Skeletal muscle cell (primary cell): ENCODE measurements around the gene MAD1L1.

ENCODE experiments used
- DNase-seq: peaks from one replicate; pipeline ENCODE4 v3.0.0-alpha.2; 2010; ENCODE audit warnings: low read depth
- H3K4me3 ChIP-seq: 2 replicates; pipeline ENCODE4 v1.5.1; 2011; ENCODE audit warnings: low read depth, mild to moderate bottlenecking, control low read depth, low read length, moderate library complexity

MAD1L1 gene

DNA sequence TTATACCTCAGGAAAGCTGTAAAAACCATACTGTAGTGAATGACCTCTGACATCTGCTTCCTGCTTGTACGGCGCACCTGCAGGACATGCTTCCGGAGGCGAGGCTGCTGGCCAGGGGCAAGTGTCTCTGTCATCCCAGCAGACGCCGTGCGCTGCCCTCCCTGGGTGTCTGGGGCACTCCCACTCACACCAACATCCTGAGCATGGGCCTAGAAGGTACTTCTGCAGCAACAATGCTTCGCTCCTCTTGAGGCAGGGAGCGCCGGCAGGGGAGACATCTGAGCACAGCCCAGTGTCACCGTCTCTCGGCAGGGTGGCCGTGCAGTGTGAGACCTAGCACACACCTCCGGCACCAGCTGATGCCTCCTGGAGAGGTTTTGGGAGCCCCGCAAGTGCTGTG is 269.2 kb downstream of the MAD1L1 start:
- no peak for DNase-seq

DNA sequence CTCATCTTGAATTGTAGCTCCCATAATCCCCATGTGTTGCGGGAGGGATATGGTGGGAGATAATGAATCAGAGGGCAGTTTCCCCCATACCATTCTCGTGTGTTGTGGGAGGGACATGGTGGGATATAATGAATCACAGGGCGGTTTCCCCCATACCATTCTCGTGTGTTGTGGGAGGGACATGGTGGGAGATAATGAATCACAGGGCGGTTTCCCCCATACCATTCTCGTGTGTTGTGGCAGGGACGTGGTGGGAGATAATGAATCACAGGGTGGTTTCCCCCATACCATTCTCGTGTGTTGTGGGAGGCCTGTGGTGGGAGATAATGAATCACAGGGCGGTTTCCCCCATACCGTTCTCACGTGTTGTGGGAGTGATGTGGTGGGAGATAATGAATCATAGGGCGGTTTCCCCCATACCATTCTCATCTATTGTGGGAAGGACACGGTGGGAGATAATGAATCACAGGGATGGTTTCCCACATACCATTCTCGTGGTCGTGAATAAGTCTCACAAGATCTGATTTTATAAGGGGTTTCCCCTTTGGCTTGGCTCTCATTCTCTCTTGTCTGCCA is 271.0 kb downstream of the MAD1L1 start:
- H3K4me3 ChIP-seq = no peak overlapping the region
- DNase-seq = peak; percentile 78

More for the DNA sequence above, 269.2 kb downstream of the MAD1L1 start:
- H3K4me3 ChIP-seq = no peak overlapping the region

- H3K4me3 ChIP-seq = no peak overlapping the region
- no peak for DNase-seq
Observed at GRCh38 chr7:1959305-1959704, 273.4 kb downstream of the MAD1L1 start.

DNA sequence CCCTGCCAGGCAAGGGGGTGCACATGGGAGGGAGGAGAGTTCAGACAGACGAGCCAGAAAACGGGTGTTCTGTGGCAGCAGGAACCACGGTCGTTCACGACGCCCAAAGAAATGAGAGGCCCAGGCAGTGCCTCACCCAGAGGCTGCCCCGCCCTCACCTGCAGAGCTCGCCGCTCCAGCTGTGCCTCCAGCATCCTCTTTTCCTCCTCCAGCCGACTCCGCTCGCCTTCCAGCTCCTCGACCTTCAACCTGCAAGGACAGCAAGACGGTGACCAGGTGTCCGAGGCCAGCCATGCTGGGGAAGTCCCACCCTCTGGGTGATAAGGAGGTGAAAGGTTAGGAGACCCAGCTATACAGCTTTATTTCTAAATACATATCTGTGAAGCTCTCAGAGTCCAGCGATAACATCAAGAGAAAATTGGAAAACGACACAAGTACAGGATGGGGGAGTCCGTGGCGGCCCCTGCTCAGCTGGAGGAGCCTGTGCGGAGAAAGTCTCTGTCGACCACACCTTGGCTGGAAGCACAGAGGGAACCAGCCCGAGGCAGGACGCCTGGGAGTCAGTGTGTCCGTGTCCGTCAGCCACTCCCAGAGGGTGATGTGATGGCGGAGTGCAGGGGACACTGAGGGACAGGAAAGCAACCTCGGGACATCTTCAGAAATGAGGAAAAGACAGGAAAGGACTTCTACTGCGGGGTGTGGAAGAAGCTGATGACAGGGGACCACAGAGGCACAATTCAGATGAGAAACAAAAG is 275.1 kb downstream of the MAD1L1 start:
- H3K4me3 ChIP-seq = no peak overlapping the region
- DNase-seq = no peak

- DNase-seq = no peak
- H3K4me3 ChIP-seq = no peak overlapping the region
Observed at GRCh38 chr7:1956611-1957470, 275.9 kb downstream of the MAD1L1 start.

DNA sequence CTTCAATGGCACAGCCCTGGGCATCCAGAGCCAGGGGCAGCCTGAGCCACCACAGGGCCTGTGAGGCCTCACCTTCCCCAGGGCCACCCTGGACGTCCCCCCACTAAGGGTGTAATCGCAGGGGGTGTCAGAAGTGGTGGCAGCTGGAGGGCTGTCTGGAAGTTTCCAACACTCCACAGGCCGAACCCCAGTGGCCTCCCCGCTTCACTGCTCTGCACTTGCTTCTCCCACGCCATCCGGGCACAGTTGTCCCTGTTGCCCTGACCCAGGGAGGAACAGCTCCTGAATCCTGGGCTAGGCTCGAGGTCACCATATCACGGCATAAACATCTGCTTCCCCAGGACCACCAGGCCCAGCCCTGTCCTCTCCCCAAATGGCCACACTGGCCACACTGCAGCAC is 276.6 kb downstream of the MAD1L1 start:
- H3K4me3 ChIP-seq = no peak overlapping the region
- no peak for DNase-seq

DNA sequence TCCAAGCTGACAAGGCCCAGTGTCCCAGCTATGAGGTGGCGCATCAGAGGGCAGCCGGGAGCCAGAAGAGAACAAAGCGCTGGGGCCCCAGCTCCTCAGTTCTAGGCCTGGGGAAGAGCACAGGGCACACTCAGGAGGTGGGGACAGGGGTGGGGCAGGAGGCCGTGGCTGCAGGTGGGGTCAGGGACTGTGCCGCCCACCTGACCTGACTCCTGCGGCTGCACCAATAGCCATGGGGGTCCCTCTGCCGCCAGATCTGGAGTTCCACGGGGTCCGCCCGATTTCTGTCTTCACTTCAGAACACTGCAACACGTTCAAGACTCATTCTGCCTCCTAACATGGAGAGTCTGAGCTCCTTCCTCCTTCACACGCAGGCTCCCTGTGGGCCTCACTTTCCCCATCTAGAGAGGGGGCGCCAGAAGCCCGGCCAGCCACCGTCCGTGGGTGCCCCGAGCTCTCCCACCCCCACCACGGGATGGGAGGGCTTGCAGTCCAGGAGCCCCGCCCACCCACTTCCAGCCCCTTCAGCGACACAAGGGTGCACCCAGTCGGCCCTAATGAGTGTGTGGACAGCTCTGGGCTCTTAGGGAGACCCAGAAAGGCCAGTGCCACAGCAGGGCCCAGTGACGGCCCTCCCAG is 278.3 kb downstream of the MAD1L1 start:
- DNase-seq = no peak
- no peak overlapping the region for H3K4me3 ChIP-seq

DNA sequence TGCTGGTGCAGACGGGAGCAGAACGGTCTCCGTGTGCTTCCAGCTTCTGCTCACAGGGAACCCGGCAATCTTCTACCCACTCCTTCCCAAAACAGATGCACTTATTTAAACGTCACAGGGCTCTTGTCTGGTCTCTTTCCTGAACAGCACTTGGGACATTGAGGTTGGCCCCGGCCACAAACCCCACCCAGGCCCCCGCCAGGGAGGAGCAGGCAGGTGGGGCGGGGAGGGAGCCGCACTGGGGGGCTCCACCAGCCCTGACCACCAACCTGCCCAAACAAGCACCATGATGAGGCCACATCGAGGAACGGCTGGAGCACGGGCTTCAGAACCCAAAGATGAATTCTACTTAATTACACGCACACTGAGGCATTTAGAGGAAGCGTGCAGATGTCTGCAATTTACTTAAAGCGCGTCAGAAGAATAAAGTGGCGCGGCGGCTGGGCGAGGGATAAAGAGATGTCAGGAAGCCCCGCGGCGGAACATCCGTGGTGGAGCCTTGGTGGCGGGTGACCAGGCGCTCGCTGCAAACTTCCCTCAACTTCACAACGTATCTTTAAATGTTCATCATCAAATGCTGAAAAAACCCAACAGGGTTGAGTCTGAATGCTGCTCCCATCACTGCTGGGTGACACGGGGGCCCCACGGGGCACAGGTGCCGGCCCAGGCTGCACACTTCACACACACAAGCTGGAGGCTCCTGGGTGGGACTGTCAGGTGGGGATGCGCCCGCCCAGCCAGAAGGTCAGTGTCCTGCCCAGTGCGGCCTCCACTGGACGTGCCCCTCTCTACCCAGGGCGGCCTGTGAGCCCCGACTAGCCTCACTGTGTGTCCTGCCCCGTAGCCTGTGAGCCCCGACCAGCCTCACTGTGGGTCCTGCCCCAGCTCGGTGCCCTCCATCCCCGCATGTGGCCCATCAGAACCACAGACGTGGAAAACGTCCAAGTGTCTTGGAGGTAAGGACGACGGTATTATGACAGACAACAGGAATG is 279.2 kb downstream of the MAD1L1 start:
- H3K4me3 ChIP-seq = no peak overlapping the region
- no peak for DNase-seq

GRCh38 chr7:1952781-1953180 is 280.0 kb downstream of the MAD1L1 start:
- no peak overlapping the region for H3K4me3 ChIP-seq
- no peak for DNase-seq

DNA sequence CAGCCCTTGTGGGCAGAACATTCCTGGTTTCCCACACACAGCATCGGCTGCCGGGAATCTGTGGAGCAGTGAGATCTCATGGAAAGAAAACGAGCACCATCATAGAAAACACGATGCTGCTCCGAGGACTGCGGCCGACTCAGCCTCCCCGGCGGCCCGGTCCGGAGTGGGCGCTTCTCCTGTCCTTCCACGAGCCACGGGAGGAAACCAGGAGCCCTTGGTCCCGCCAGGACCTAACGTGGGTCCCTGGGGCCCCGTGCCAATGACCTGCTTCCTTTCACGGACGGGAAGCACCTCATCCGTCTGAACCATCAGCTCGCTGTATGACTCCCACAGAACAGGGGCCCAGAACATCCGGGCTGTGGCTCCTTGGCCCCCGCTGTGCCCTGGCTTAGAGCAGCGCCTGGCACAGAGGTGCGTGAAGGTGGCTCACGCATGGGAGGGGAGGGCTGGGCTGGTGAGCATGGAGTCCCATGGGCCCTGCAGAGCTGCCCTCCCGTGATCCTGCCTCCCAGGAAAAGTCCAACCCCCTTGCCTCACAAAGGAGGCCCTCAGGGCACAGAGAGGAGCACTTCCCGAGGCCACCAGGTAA is 280.5 kb downstream of the MAD1L1 start:
- no peak for DNase-seq
- no peak overlapping the region for H3K4me3 ChIP-seq

DNA sequence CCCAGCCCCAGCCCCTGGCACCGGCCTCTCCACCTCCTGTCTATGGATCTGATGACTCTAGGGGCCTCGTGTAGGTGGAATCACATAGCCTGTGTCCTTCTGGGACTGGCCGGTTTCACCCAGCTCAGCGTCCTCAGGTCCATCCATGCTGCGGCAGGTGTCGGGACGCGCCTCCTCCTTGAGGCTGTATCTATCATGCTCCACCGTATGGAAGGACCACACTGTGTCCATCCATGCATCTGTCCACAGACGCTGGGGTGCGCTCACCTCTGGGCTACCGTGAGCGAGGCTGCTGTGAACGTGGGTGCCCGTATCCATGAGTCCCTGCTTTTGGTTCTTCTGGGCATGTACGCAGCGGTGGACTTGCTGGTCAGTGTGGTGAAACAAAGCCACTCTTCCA is 281.1 kb downstream of the MAD1L1 start:
- no peak for DNase-seq
- H3K4me3 ChIP-seq = no peak overlapping the region

DNA sequence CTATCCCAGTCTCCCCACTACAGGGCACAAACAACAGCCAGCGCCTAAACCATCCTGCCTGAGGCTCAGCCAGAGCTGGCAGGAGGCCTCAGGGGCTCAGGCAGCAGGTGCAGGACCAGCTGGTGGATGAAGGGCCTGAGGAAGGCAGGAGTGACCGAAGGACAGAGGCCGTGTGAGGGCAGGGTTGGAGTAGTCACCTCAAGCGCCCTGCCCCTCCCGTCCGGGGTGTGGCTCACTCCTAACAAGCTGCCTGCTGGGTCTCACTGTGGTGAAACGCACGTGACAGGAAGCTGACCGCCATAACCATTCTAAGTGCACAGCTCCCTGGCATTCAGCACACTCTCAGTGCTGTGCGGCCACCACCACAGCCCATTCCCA is 281.6 kb downstream of the MAD1L1 start:
- H3K4me3 ChIP-seq = no peak overlapping the region
- DNase-seq = no peak

- H3K4me3 ChIP-seq = no peak overlapping the region
- no peak for DNase-seq
Observed at GRCh38 chr7:1950452-1951158, 282.1 kb downstream of the MAD1L1 start.

- H3K4me3 ChIP-seq = no peak overlapping the region
- no peak for DNase-seq
Observed at GRCh38 chr7:1950066-1950451, 282.7 kb downstream of the MAD1L1 start.

GRCh38 chr7:1949681-1950055 is 283.1 kb downstream of the MAD1L1 start:
- no peak overlapping the region for H3K4me3 ChIP-seq
- DNase-seq = no peak

- no peak for DNase-seq
- no peak overlapping the region for H3K4me3 ChIP-seq
Observed at GRCh38 chr7:1948887-1949680, 283.7 kb downstream of the MAD1L1 start.

GRCh38 chr7:1948301-1948796 is 284.4 kb downstream of the MAD1L1 start:
- H3K4me3 ChIP-seq = no peak overlapping the region

More at GRCh38 chr7:1948301-1948796, 284.4 kb downstream of the MAD1L1 start:
- no peak for DNase-seq
